ENCODE results near the gene BAZ1A. TPM values are rescaled to one million over a fixed set of nuclear protein-coding genes. Genes with fewer than 3 reads are reported as not detected.
A peak's percentile ranks its signal among the peaks of the same experiment; 100 is the strongest.

The BAZ1A gene
- total RNA-seq, 1 donor from 2014 or later, result 35.9 TPM

DNA sequence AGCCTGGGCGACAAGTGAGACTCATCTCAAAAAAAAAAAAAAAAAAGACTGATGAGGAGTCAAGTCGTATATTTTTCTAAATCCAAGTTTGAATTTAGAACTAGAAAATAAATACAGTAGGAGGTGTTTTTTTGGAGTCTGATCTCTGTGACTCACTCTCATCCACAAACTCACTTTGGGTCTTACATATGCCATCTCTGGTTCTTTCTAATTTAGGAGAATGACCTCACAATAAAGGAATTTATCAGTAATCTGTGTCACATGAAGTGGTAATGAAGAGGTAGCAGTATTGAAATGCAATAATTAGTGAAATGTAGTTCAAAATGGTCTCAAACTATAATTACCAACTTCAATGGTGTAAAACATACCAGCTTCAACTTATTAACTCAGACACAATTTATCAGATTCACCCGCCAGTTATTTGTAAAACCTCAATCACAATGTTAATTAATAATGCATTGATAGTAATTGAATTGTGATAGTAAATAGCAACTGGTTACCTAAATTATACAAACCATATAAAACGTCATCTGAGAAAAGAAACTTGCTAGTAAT lies 156.3 kb downstream of the BAZ1A start:
- ATAC-seq (no peak), DNase-seq (no peak)
- intact Hi-C loops (cut with DNase I), result no loop called here
- H3K27ac ChIP-seq, result no peak overlapping the region
- TF ChIP-seq, protein P1, sequence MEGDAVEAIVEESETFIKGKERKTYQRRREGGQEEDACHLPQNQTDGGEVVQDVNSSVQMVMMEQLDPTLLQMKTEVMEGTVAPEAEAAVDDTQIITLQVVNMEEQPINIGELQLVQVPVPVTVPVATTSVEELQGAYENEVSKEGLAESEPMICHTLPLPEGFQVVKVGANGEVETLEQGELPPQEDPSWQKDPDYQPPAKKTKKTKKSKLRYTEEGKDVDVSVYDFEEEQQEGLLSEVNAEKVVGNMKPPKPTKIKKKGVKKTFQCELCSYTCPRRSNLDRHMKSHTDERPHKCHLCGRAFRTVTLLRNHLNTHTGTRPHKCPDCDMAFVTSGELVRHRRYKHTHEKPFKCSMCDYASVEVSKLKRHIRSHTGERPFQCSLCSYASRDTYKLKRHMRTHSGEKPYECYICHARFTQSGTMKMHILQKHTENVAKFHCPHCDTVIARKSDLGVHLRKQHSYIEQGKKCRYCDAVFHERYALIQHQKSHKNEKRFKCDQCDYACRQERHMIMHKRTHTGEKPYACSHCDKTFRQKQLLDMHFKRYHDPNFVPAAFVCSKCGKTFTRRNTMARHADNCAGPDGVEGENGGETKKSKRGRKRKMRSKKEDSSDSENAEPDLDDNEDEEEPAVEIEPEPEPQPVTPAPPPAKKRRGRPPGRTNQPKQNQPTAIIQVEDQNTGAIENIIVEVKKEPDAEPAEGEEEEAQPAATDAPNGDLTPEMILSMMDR (IDR thresholded peaks at IDR 0.05), result no peak
- H3K9me3 ChIP-seq, result no peaks in the 10 kb centered on the region
- no peak overlapping the region for H3K4me3 ChIP-seq
- no peaks in the 10 kb centered on the region for H3K27me3 ChIP-seq
- no peaks in the 10 kb centered on the region for H3K36me3 ChIP-seq
- H3K4me1 ChIP-seq, result peaks cover 7% of the 10 kb centered on the region

DNA sequence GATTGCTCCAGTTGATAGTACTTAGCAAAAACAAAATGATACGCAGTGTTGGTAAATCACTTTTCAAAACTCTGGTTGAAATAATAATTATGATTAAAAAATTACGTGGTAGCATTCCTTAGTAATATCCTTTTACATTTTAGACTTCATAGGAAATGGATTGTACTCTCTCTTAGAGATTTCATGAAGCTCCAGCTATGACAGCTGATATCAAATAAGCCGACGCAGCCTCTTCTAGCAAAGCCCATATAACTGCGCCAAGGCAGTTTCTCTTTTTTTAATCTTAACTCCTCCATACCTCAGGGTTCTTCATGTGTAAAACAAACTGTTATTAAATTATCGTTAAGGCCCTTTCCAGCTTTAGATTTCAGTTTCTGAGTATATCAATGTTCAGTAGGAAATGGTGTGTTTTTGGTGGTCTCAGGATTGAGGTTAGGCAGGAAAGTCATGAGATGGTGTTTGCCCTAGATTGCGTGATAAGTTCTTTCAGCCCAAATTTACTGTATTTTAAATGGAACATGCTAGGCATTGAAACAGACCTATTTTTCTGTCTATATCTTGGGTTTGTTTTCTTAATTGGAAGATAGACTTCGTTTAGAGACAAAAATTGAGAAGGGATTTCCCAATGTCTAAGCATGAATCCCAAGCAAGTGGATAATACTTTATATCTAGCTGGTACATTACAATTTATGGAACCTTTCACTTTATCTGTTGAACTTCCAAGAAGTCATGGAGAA lies 159.9 kb downstream of the BAZ1A start:
- Histone ChIP-seq H3K9me3 (no peaks in the 10 kb centered on the region), H3K36me3 (peaks cover 14% of the 10 kb centered on the region), H3K4me1 (peaks cover 11% of the 10 kb centered on the region), H3K27me3 (no peaks in the 10 kb centered on the region), H3K27ac (peak overlapping the region; percentile 95), H3K4me3 (peak overlapping the region; percentile 85)
- ATAC-seq (no peak), DNase-seq (no peak)
- intact Hi-C loops (cut with DNase I), result no loop called here
- TF ChIP-seq, protein P1 (IDR thresholded peaks at IDR 0.05), result no peak

DNA sequence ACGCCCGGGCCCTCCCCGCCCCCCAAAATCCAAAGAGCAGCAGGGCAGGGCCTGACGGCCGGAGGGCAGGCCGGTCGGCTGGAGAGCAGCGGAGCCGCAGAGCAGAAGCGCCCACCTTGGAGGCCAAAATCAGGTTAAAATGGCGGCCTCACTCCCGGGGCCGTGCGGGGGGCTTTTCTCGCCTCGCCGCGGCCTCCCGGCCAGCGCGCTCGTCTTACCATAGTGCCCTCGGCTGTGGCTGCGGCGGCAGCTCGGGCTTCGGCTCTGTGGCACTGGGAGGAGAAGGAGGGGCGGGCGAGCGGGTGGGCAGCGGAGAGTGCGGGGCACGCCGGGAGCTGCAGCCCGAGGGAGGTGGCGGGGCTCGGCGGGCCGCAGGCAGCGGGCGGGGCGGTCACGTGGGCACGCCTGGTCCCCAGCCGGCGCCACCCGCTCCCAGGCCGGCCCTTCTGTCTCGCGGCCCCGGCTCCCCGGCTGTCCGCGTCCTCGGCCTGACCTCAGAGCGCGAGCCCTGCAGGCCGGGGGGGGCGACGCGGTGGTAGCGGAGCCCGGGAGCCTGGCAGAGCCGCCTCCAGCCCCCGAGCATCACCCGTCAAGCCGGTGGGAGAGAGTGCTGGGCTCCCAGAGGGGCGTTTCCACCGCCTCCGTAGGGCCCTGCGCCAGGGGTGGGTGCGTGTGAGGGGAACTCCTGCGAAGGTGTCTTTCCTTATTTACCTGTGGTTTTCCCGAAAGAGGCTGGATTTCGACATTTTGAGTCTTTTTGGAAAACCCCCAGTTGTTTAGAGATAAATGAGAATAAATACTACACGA lies 160.6 kb downstream of the BAZ1A start, which contains the start of gene CFL2:
TSS of gene CFL2 (minus strand) at position 274 of the 807 bp plus-strand sequence. CDS start at position 221, 53 bp downstream.
- TF ChIP-seq, protein P1 (IDR thresholded peaks at IDR 0.05), result no peak
- ATAC-seq, result peak; percentile 99
- Histone ChIP-seq H3K9me3 (no peaks in the 10 kb centered on the region), H3K4me1 (peaks cover 13% of the 10 kb centered on the region), H3K36me3 (peaks cover 14% of the 10 kb centered on the region), H3K4me3 (peak within 1 kb of the TSS; percentile 85), H3K27me3 (no peaks in the 10 kb centered on the region), H3K27ac (peak within 1 kb of the TSS; percentile 95)
- peak; percentile 93 for DNase-seq
- intact Hi-C loops (cut with DNase I), result no loop called here

DNA sequence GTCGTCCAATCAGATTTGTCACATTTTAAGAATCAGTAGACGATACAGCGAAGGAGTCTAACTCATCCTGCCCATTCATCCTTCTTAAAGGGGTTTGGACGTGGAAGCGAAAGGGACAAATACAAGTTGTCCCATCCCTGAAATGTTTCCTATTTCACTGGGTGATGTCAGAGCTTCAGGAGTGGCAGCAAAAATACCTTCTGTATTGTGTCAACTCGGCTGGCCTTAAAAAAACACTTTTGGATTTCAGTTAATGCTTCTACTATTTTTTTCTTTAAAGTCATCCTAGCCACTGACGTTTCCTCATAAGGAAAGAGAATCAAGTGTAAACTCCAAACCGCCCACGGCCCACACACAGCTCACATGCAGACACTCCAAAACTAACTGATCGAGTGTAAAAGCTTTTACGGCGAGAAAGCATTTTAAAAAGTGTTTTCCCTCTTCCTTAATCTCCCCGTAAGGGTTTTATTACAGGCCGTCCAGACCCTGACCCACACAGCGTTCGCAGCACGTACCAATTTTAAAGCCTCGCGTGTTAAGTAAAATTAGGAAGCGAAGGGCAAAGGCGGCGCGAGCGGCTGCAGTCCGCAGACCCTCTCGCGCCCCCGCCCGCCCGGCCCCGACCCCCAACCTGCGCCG lies 161.4 kb downstream of the BAZ1A start:
- Histone ChIP-seq H3K36me3 (peaks cover 14% of the 10 kb centered on the region), H3K9me3 (no peaks in the 10 kb centered on the region), H3K4me1 (peaks cover 13% of the 10 kb centered on the region), H3K27me3 (no peaks in the 10 kb centered on the region), H3K4me3 (peak overlapping the region; percentile 85), H3K27ac (peak overlapping the region; percentile 95)
- DNase-seq, result peak; percentile 72
- intact Hi-C loops (cut with DNase I), result no loop called here
- peak; percentile 54 for ATAC-seq
- TF ChIP-seq, protein P1 (IDR thresholded peaks at IDR 0.05), result no peak

DNA sequence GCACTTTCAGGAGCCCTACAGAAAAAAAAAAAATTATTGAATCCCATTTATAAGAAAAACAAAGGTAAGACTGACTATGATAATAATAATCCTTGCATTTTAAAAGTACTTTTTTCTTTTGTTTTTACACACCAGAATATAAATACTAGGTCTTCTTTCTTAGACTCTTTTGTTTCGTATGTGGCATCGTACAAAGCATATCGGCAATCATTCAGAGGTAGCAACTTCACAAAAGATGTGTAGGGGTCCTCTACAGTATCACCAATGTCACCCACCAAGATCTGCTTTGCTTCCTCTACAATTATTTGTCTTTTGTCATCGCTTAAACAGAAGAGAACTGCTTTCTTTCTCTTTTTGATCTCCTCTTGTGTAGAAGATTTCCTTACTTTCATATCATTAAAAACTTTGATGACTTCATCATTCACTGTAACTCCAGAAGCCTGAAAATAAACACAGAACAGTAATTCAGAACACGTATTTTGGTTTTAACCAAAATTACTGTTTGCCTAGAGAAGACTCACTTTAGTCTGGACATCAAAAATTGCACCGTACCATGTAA lies 162.0 kb downstream of the BAZ1A start:
- DNase-seq (no peak), ATAC-seq (no peak)
- peak overlapping the region; percentile 85 for H3K4me3 ChIP-seq
- TF ChIP-seq, protein P1 (IDR thresholded peaks at IDR 0.05), result no peak
- H3K4me1 ChIP-seq, result peaks cover 13% of the 10 kb centered on the region
- intact Hi-C loops (cut with DNase I), result no loop called here
- peak overlapping the region; percentile 95 for H3K27ac ChIP-seq
- no peaks in the 10 kb centered on the region for H3K27me3 ChIP-seq
- H3K9me3 ChIP-seq, result no peaks in the 10 kb centered on the region
- H3K36me3 ChIP-seq, result peaks cover 14% of the 10 kb centered on the region
